Activated T-helper 1 cell treated with anti-CD3 and anti-CD28 coated beads, Interleukin-12 subunit alpha, Interleukin-12 subunit beta, Interleukin-2, Interleukin-4 antibody, amounts not matched to agents 30 ng/mL and 10 ng/mL and 1 ng/mL, durations not matched to agents 14 hours and 24 hours and 36 hours (primary cell): ENCODE measurements around the gene LYZ. TPM values are rescaled to one million over a fixed set of nuclear protein-coding genes. Genes with fewer than 3 reads are reported as not detected.
A peak's percentile ranks its signal among the peaks of the same experiment; 100 is the strongest.
"Not testable (repeated sequence)": the region's sequence is repeated elsewhere in the genome, so short reads cannot be mapped to it uniquely, and the experiment has no call there.

ENCODE experiments used
- DNase-seq: peaks from one replicate; pipeline ENCODE4 v3.0.0; 2021; ENCODE audit warnings: low spot score
- H3K27ac Mint-ChIP-seq: one replicate; pipeline ENCODE4 v1.8.0; 2021; ENCODE audit warnings: mild to moderate bottlenecking, mixed read lengths
- H3K27me3 Mint-ChIP-seq: one replicate; pipeline ENCODE4 v1.8.0; 2022; ENCODE audit warnings: mild to moderate bottlenecking, moderate library complexity, mixed read lengths; ENCODE audit not compliant: insufficient read depth
- H3K36me3 Mint-ChIP-seq: one replicate; pipeline ENCODE4 v1.8.0; 2021; ENCODE audit warnings: low read depth, mixed read lengths
- H3K4me1 Mint-ChIP-seq: one replicate; pipeline ENCODE4 v1.8.0; 2021; ENCODE audit warnings: low read depth, mixed read lengths
- H3K4me3 Mint-ChIP-seq: one replicate; pipeline ENCODE4 v1.8.0; 2021; ENCODE audit warnings: mild to moderate bottlenecking, moderate library complexity, mixed read lengths
- H3K9me3 Mint-ChIP-seq: one replicate; pipeline ENCODE4 v1.8.0; 2021; ENCODE audit warnings: mixed read lengths
- intact Hi-C: fragments of 100-400 bp; cut with micrococcal nuclease; formaldehyde crosslinking; loops from one replicate; pipeline ENCODE4 v1.15.1; 2024
- total RNA-seq: library from RNA; stranded (reverse); gene quantifications from 2 replicates; pipeline ENCODE4 v1.2.3, GENCODE V29; 2022

Gene LYZ
- total RNA-seq: not detected in 2 replicates

GRCh38 chr12:69348162-69348938 lies at the start of gene LYZ:
Gene LYZ (plus strand): TSS chr12:69348381. CDS start chr12:69348409, 28 bp downstream.
- Mint-ChIP-seq H3K4me1 (no peaks in the 10 kb centered on the region), H3K4me3 (no peak within 1 kb of the TSS), H3K36me3 (no peaks in the 10 kb centered on the region), H3K27ac (no peak within 1 kb of the TSS), H3K27me3 (peaks cover 16% of the 10 kb centered on the region), H3K9me3 (no peaks in the 10 kb centered on the region)
- intact Hi-C loops: no loop called here
- DNase-seq: no peak

- Mint-ChIP-seq H3K4me3 (no peak overlapping the region), H3K4me1 (no peaks in the 10 kb centered on the region), H3K9me3 (no peaks in the 10 kb centered on the region), H3K27me3 (peaks cover 13% of the 10 kb centered on the region), H3K36me3 (no peaks in the 10 kb centered on the region), H3K27ac (no peak overlapping the region)
- DNase-seq: no peak
- intact Hi-C loops: no loop called here
These were observed 49.2 kb upstream of the LYZ start for GRCh38 chr12:69298947-69299346.

- H3K36me3 Mint-ChIP-seq: no peaks in the 10 kb centered on the region
- no peak overlapping the region for H3K4me3 Mint-ChIP-seq
- no peak for DNase-seq
- intact Hi-C loops: no loop called here
- H3K27ac Mint-ChIP-seq: no peak overlapping the region
- peaks cover 14% of the 10 kb centered on the region for H3K27me3 Mint-ChIP-seq
- H3K9me3 Mint-ChIP-seq: peaks cover 22% of the 10 kb centered on the region
- no peaks in the 10 kb centered on the region for H3K4me1 Mint-ChIP-seq
These were observed 43.9 kb upstream of the LYZ start for GRCh38 chr12:69304284-69304683.

- H3K4me1 Mint-ChIP-seq: no peaks in the 10 kb centered on the region
- intact Hi-C loops: no loop called here
These were observed 38.7 kb upstream of the LYZ start for GRCh38 chr12:69309461-69309860.

GRCh38 chr12:69313209-69313608 lies 35.0 kb upstream of the LYZ start:
- peaks cover 3% of the 10 kb centered on the region for H3K27me3 Mint-ChIP-seq
- H3K27ac Mint-ChIP-seq: no peak overlapping the region
- no peaks in the 10 kb centered on the region for H3K9me3 Mint-ChIP-seq
- H3K36me3 Mint-ChIP-seq: no peaks in the 10 kb centered on the region
- no peaks in the 10 kb centered on the region for H3K4me1 Mint-ChIP-seq
- DNase-seq: no peak
- no peak overlapping the region for H3K4me3 Mint-ChIP-seq
- intact Hi-C loops: no loop called here

More at GRCh38 chr12:69309461-69309860, 38.7 kb upstream of the LYZ start:
- Mint-ChIP-seq H3K9me3 (peaks cover 17% of the 10 kb centered on the region), H3K27me3 (peaks cover 8% of the 10 kb centered on the region), H3K4me3 (no peak overlapping the region), H3K36me3 (no peaks in the 10 kb centered on the region), H3K27ac (no peak overlapping the region)
- DNase-seq: no peak

- H3K4me1 Mint-ChIP-seq, intact Hi-C loops, H3K27me3 Mint-ChIP-seq, H3K36me3 Mint-ChIP-seq, H3K27ac Mint-ChIP-seq, H3K4me3 Mint-ChIP-seq, DNase-seq, H3K9me3 Mint-ChIP-seq: not testable (repeated sequence)
These were observed 31.4 kb upstream of the LYZ start for GRCh38 chr12:69316784-69317183.

GRCh38 chr12:69317233-69317632 lies 30.9 kb upstream of the LYZ start:
- H3K36me3 Mint-ChIP-seq, H3K9me3 Mint-ChIP-seq, DNase-seq, H3K4me1 Mint-ChIP-seq, H3K27me3 Mint-ChIP-seq, H3K4me3 Mint-ChIP-seq, intact Hi-C loops, H3K27ac Mint-ChIP-seq: not testable (repeated sequence)

- Mint-ChIP-seq H3K27ac (no peak overlapping the region), H3K4me3 (no peak overlapping the region), H3K4me1 (no peaks in the 10 kb centered on the region), H3K36me3 (no peaks in the 10 kb centered on the region), H3K9me3 (no peaks in the 10 kb centered on the region), H3K27me3 (peaks cover 8% of the 10 kb centered on the region)
- DNase-seq: no peak
- intact Hi-C loops: no loop called here
These were observed 30.0 kb upstream of the LYZ start for GRCh38 chr12:69318225-69318624.

GRCh38 chr12:69321351-69321750 lies 26.8 kb upstream of the LYZ start:
- peaks cover 5% of the 10 kb centered on the region for H3K27me3 Mint-ChIP-seq
- intact Hi-C loops: no loop called here
- H3K27ac Mint-ChIP-seq: no peak overlapping the region
- H3K9me3 Mint-ChIP-seq: no peaks in the 10 kb centered on the region
- no peak for DNase-seq
- no peaks in the 10 kb centered on the region for H3K36me3 Mint-ChIP-seq
- H3K4me3 Mint-ChIP-seq: no peak overlapping the region
- no peaks in the 10 kb centered on the region for H3K4me1 Mint-ChIP-seq

- no peaks in the 10 kb centered on the region for H3K9me3 Mint-ChIP-seq
- peaks cover 11% of the 10 kb centered on the region for H3K27me3 Mint-ChIP-seq
- intact Hi-C loops: no loop called here
- H3K36me3 Mint-ChIP-seq: no peaks in the 10 kb centered on the region
- no peak overlapping the region for H3K4me3 Mint-ChIP-seq
- no peak overlapping the region for H3K27ac Mint-ChIP-seq
- DNase-seq: no peak
- H3K4me1 Mint-ChIP-seq: peaks cover 6% of the 10 kb centered on the region
These were observed 23.2 kb upstream of the LYZ start for GRCh38 chr12:69324797-69325466.

- no peaks in the 10 kb centered on the region for H3K36me3 Mint-ChIP-seq
- H3K9me3 Mint-ChIP-seq: no peaks in the 10 kb centered on the region
- intact Hi-C loops: no loop called here
- H3K4me1 Mint-ChIP-seq: peaks cover 10% of the 10 kb centered on the region
- H3K4me3 Mint-ChIP-seq: no peak overlapping the region
- no peak for DNase-seq
- peaks cover 9% of the 10 kb centered on the region for H3K27me3 Mint-ChIP-seq
- no peak overlapping the region for H3K27ac Mint-ChIP-seq
These were observed 19.8 kb upstream of the LYZ start for GRCh38 chr12:69328426-69328825.

GRCh38 chr12:69329669-69330428 lies 18.3 kb upstream of the LYZ start:
- H3K36me3 Mint-ChIP-seq: no peaks in the 10 kb centered on the region
- peaks cover 12% of the 10 kb centered on the region for H3K27me3 Mint-ChIP-seq
- peaks cover 15% of the 10 kb centered on the region for H3K4me1 Mint-ChIP-seq
- peak overlapping the region; percentile 72 for H3K4me3 Mint-ChIP-seq
- intact Hi-C loops: loop anchor here (2.0 kb wide), 1 partner anchor 39 kb away; no protein-coding TSS in a partner anchor
- no peaks in the 10 kb centered on the region for H3K9me3 Mint-ChIP-seq
- no peak for DNase-seq
- peak overlapping the region; percentile 70 for H3K27ac Mint-ChIP-seq
